H1 (cell line): ENCODE data around the gene FNDC1. TPM values are rescaled to one million over a fixed set of nuclear protein-coding genes. Genes with fewer than 3 reads are reported as not detected.

Experiments
- CTCF ChIA-PET: fragments of 300-600 bp; sonication (Branson Sonifier 250); formaldehyde crosslinking; loops from one replicate; lab custom pipeline; 2021; ENCODE audit not compliant: partially characterized antibody; lab: Charles Lee
- POLR2A ChIA-PET: fragments of 300-600 bp; sonication (Branson Sonifier 250); formaldehyde crosslinking; loops from one replicate; lab custom pipeline; 2021; ENCODE audit warnings: inconsistent platforms; ENCODE audit not compliant: partially characterized antibody; lab: Charles Lee
- DNase-seq, 2 experiments: peaks; one replicate each; pipeline versions ENCODE4 v3.0.0 to v3.0.0-alpha.2; 2010 to 2022; ENCODE audit warnings: low spot score in 2 of 2, low read depth in 1 of 2, mixed read lengths in 1 of 2
- FAIRE-seq: peaks from 2 replicates; lab custom pipeline; 2011; peaks lifted over from hg19 to GRCh38; lab: Jason Lieb, UNC
- H2AFZ ChIP-seq: 2 replicates; pipeline ENCODE4 v1.8.1; 2012; ENCODE audit warnings: low read length, inconsistent platforms
- H2AK5ac ChIP-seq: 2 replicates; pipeline ENCODE4 v1.6.1; 2013; ENCODE audit warnings: low read depth, low read length
- H2BK120ac ChIP-seq: replicated peaks from 2 replicates; pipeline ENCODE3; 2013; ENCODE audit warnings: low read depth, low read length, inconsistent platforms
- H2BK12ac ChIP-seq: 2 replicates; pipeline ENCODE4 v1.6.1; 2013; ENCODE audit warnings: low read depth, low read length
- H2BK15ac ChIP-seq: 2 replicates; pipeline ENCODE4 v1.6.1; 2013; ENCODE audit warnings: low read length
- H2BK20ac ChIP-seq: 2 replicates; pipeline ENCODE4 v1.6.1; 2013; ENCODE audit warnings: low read length
- H2BK5ac ChIP-seq: 2 replicates; pipeline ENCODE4 v1.6.1; 2013; ENCODE audit warnings: low read depth, low read length
- H3K14ac ChIP-seq: 2 replicates; pipeline ENCODE4 v1.6.1; 2013; ENCODE audit warnings: inconsistent platforms; ENCODE audit not compliant: insufficient read length
- H3K18ac ChIP-seq: 2 replicates; pipeline ENCODE4 v1.6.1; 2013; ENCODE audit warnings: low read length; ENCODE audit errors: extremely low read depth
- H3K23ac ChIP-seq: 2 replicates; pipeline ENCODE4 v1.6.1; 2013; ENCODE audit warnings: inconsistent platforms; ENCODE audit not compliant: insufficient read length
- H3K23me2 ChIP-seq: 2 replicates; pipeline ENCODE4 v1.6.1; 2013; ENCODE audit warnings: low read depth, low read length
- H3K27ac ChIP-seq: 2 replicates; pipeline ENCODE4 v1.6.1; 2011; ENCODE audit warnings: low read depth, low read length, inconsistent platforms
- H3K27me3 ChIP-seq, 4 experiments: replicated peaks in 1 of 4; 1 replicate in 1 of 4; 2 replicates in 3 of 4; pipeline versions ENCODE4 v1.6.1 to v1.8.1; 2011 to 2013; ENCODE audit warnings: low read length in 3 of 4, mild to moderate bottlenecking in 3 of 4, inconsistent platforms in 2 of 4, mixed read lengths in 2 of 4, moderate library complexity in 1 of 4; ENCODE audit not compliant: control insufficient read depth in 3 of 4, insufficient read depth in 3 of 4; ENCODE audit errors: extremely low read depth in 1 of 4
- H3K36me3 ChIP-seq, 4 experiments: 2 replicates each; pipeline versions ENCODE4 v1.6.1 to v1.8.1; 2011 to 2013; ENCODE audit warnings: mild to moderate bottlenecking in 4 of 4, low read length in 3 of 4, moderate library complexity in 2 of 4, control low read depth in 1 of 4, inconsistent platforms in 1 of 4; ENCODE audit not compliant: insufficient read depth in 4 of 4, control insufficient read depth in 2 of 4
- H3K4ac ChIP-seq: replicated peaks from 2 replicates; pipeline ENCODE3; 2013; ENCODE audit warnings: low read length, low read depth, mixed read lengths, inconsistent platforms; ENCODE audit not compliant: insufficient read length
- H3K4me1 ChIP-seq, 4 experiments: replicated peaks in 1 of 4; 1 replicate in 1 of 4; 2 replicates in 3 of 4; pipeline versions ENCODE4 v1.6.1 to v1.8.1; 2011 to 2013; ENCODE audit warnings: low read length in 3 of 4, inconsistent platforms in 2 of 4, mixed read lengths in 1 of 4; ENCODE audit not compliant: insufficient read depth in 4 of 4, control insufficient read depth in 3 of 4
- H3K4me2 ChIP-seq, 2 experiments: 2 replicates each; pipeline versions ENCODE4 v1.6.1 to v1.8.1; 2011 to 2013; ENCODE audit warnings: low read depth in 2 of 2, low read length in 2 of 2, control low read depth in 1 of 2, inconsistent platforms in 1 of 2, mild to moderate bottlenecking in 1 of 2; ENCODE audit not compliant: insufficient read depth in 1 of 2
- H3K4me3 ChIP-seq, 4 experiments: fragments of 200-600, 300-600 bp in 1 of 4; sonication (generic), shearing (Covaris generic), sonication (Bioruptor Twin) in 1 of 4; 2 replicates each; pipeline versions ENCODE4 v1.5.1 to v1.8.1; 2011 to 2016; ENCODE audit warnings: low read length in 4 of 4, low read depth in 3 of 4, control low read depth in 2 of 4, inconsistent platforms in 2 of 4, mild to moderate bottlenecking in 2 of 4, mixed read lengths in 1 of 4, moderate library complexity in 1 of 4; ENCODE audit not compliant: insufficient read depth in 2 of 4; ENCODE audit errors: extremely low read depth in 1 of 4
- H3K56ac ChIP-seq: replicated peaks from 2 replicates; pipeline ENCODE3; 2013; ENCODE audit warnings: low read depth, mild to moderate bottlenecking, mixed read lengths, low read length, inconsistent platforms; ENCODE audit not compliant: insufficient read length
- H3K79me1 ChIP-seq: 2 replicates; pipeline ENCODE4 v1.6.1; 2013; ENCODE audit warnings: low read depth, low read length, control low read depth
- H3K79me2 ChIP-seq, 2 experiments: 2 replicates each; pipeline versions ENCODE4 v1.6.1 to v1.8.1; 2012 to 2013; ENCODE audit warnings: low read length in 2 of 2, mild to moderate bottlenecking in 2 of 2, inconsistent platforms in 1 of 2; ENCODE audit not compliant: insufficient read depth in 2 of 2, control insufficient read depth in 1 of 2
- H3K9ac ChIP-seq, 4 experiments: replicated peaks in 1 of 4; 1 replicate in 1 of 4; 2 replicates in 3 of 4; pipeline versions ENCODE4 v1.6.1 to v1.8.1; 2011 to 2013; ENCODE audit warnings: low read depth in 3 of 4, low read length in 3 of 4, control low read depth in 2 of 4, mild to moderate bottlenecking in 2 of 4, moderate library complexity in 2 of 4, inconsistent platforms in 1 of 4; ENCODE audit errors: extremely low read depth in 1 of 4
- H3K9me3 ChIP-seq, 2 experiments: 2 replicates each; pipeline versions ENCODE4 v1.6.1 to v1.8.1; 2012 to 2013; ENCODE audit warnings: mild to moderate bottlenecking in 2 of 2, moderate library complexity in 2 of 2, control low read depth in 1 of 2, inconsistent platforms in 1 of 2, low read depth in 1 of 2, low read length in 1 of 2, mixed read lengths in 1 of 2; ENCODE audit not compliant: insufficient read depth in 2 of 2
- H4K20me1 ChIP-seq, 2 experiments: replicated peaks in 1 of 2; 2 replicates each; pipeline versions ENCODE3 to v1.8.1; 2011 to 2013; ENCODE audit warnings: inconsistent platforms in 2 of 2, low read length in 2 of 2, mild to moderate bottlenecking in 1 of 2; ENCODE audit not compliant: insufficient read depth in 2 of 2, control insufficient read depth in 1 of 2
- H4K5ac ChIP-seq: 2 replicates; pipeline ENCODE4 v1.6.1; 2013; ENCODE audit warnings: low read length, low read depth, mixed read lengths, inconsistent platforms; ENCODE audit not compliant: insufficient read length
- H4K8ac ChIP-seq: 2 replicates; pipeline ENCODE4 v1.8.0; 2013; ENCODE audit warnings: mild to moderate bottlenecking, moderate library complexity, low read length, inconsistent platforms; ENCODE audit not compliant: insufficient read depth; ENCODE audit errors: extremely low read depth
- H4K91ac ChIP-seq: replicated peaks from 2 replicates; pipeline ENCODE3; 2013; ENCODE audit warnings: low read length, mixed read lengths, inconsistent platforms; ENCODE audit not compliant: insufficient read length
- ASH2L ChIP-seq: fragments of 200-600, 300-600 bp; sonication (generic); IDR thresholded peaks from one replicate; pipeline ENCODE4 v1.7.1; 2017; ENCODE audit warnings: low read length
- CTCF ChIP-seq, 3 experiments: IDR thresholded peaks; 1 replicate in 2 of 3; 2 replicates in 1 of 3; pipeline versions ENCODE4 v1.5.1 to v1.6.1; 2011; ENCODE audit warnings: low read length in 3 of 3, mild to moderate bottlenecking in 3 of 3, inconsistent platforms in 2 of 3, low read depth in 1 of 3, moderate library complexity in 1 of 3; ENCODE audit not compliant: insufficient read depth in 1 of 3; ENCODE audit errors: control extremely low read depth in 1 of 3
- POLR2A ChIP-seq, 2 experiments: IDR thresholded peaks; 1 replicate in 1 of 2; 2 replicates in 1 of 2; pipeline ENCODE4 v1.6.1; 2011; ENCODE audit warnings: low read depth in 2 of 2, low read length in 2 of 2, mild to moderate bottlenecking in 2 of 2; ENCODE audit errors: control extremely low read depth in 1 of 2
- POLR2AphosphoS5 ChIP-seq: IDR thresholded peaks from 2 replicates; pipeline ENCODE4 v1.6.1; 2011; ENCODE audit warnings: low read depth, low read length
- YY1 ChIP-seq: IDR thresholded peaks from 2 replicates; pipeline ENCODE4 v1.6.1; 2011; ENCODE audit warnings: low read depth, mild to moderate bottlenecking, low read length
- WGBS, 2 experiments: shearing (Covaris generic) in 1 of 2; methylation state at CpG; one replicate each; pipeline versions ENCODE4 v1.1.6 to v1.1.7; 2013 to 2015; ENCODE audit warnings: low lambda C conversion rate in 2 of 2, mixed read lengths in 2 of 2, inconsistent platforms in 1 of 2, low coverage in 1 of 2, missing lambda C conversion rate in 1 of 2; ENCODE audit not compliant: insufficient replicate concordance in 2 of 2, insufficient coverage in 1 of 2, insufficient read length in 1 of 2; ENCODE audit errors: extremely low coverage in 1 of 2, missing lambda C conversion rate in 1 of 2; 5-methylcytosine and 5-hydroxymethylcytosine counted together
- polyA plus RNA-seq, 7 experiments: library from polyadenylated mRNA; depleted of rRNA in 3 of 7; stranded (reverse) in 5 of 7; unstranded in 2 of 7; fragments of >200 nt in 5 of 7; fragments of 200-250 nt in 2 of 7; gene quantifications; 1 replicate in 5 of 7; 2 replicates in 1 of 7; 4 replicates in 1 of 7; pipeline versions ENCODE4 v1.2.1 to v1.2.3, GENCODE V29; 2011 to 2013; ENCODE audit warnings: missing spikeins in 2 of 7, mixed read lengths in 2 of 7
- total RNA-seq: library from RNA; stranded (reverse); fragmentation: NEBNext Ultra II Directional; extraction: Animal tissue kit (Norgen Biotek cat#: 25700); gene quantifications from 2 replicates; pipeline ENCODE4 v1.2.1, GENCODE V29; 2021

The FNDC1 gene
- total and polyA plus RNA-seq, 2 of the 8 experiments (the other 6 are each of a cell fraction or from before 2014, with no cell fraction given), result 0.06 to 0.30 TPM

- DNase-seq (no peak), FAIRE-seq (no peak)
- Histone ChIP-seq H2BK20ac (no peak overlapping the region), H3K27ac (no peak overlapping the region), H3K9me3 (peaks cover 38 to 67% of the 10 kb centered on the region in 2 experiments), H2BK5ac (no peak overlapping the region), H3K4me3 (no peak overlapping the region), H3K4ac (no peak overlapping the region), H2BK12ac (no peak overlapping the region), H3K56ac (no peak overlapping the region), H4K91ac (no peak overlapping the region), H3K79me1 (no peaks in the 10 kb centered on the region), H3K9ac (no peak overlapping the region), H3K18ac (no peak overlapping the region), H3K27me3 (no peaks in the 10 kb centered on the region; a peak in 1 of 7 replicates), H3K4me1 (no peaks in the 10 kb centered on the region), H4K20me1 (no peaks in the 10 kb centered on the region), H4K5ac (no peak overlapping the region), H3K36me3 (no peaks in the 10 kb centered on the region), H3K23me2 (no peaks in the 10 kb centered on the region; the same call in 1 of the 2 replicates), H2BK15ac (no peak overlapping the region), H2AK5ac (no peak overlapping the region), H3K23ac (no peak overlapping the region), H3K4me2 (no peak overlapping the region), H2BK120ac (no peak overlapping the region), H2AFZ (no peak overlapping the region), H3K14ac (no peak overlapping the region), H3K79me2 (no peaks in the 10 kb centered on the region), H4K8ac (no peak overlapping the region)
- POLR2A ChIA-PET, result no interaction called here
- CTCF ChIA-PET, result interaction anchor here (1.3 kb wide), 1 partner anchor 23 kb away, joined by 4 read pairs; no protein-coding TSS in a partner anchor
- no peak for TF ChIP-seq POLR2AphosphoS5
- no peak for TF ChIP-seq CTCF (IDR thresholded peaks at IDR 0.05; ENCODE audit: control extremely low read depth in 1 of 3, insufficient read depth in 1 of 3, low read depth in 1 of 3, low read length in 3 of 3)
- no peak for TF ChIP-seq YY1
- no peak for TF ChIP-seq ASH2L
- no peak for TF ChIP-seq POLR2A (IDR thresholded peaks at IDR 0.05; ENCODE audit: control extremely low read depth in 1 of 2, low read depth in 2 of 2, low read length in 2 of 2)
- 87% methylated on average over 4 of the region's 4 CpGs; no CpG with 5 or more reads in 1 of the 2 experiments for WGBS, 2 experiments
These were observed 25.2 kb downstream of the FNDC1 start for GRCh38 chr6:159194421-159194820.
